Stimulated activated CD8-positive, alpha-beta memory T cell treated with anti-CD3 and anti-CD28 coated beads, Interleukin-12 subunit alpha, Interleukin-12 subunit beta, amount 100 ng/mL, for 24 hours (primary cell): Measurements from ENCODE around the gene GDF15.
A peak's percentile ranks its signal among the peaks of the same experiment; 100 is the strongest.

ENCODE experiments used
- DNase-seq: peaks from one replicate; pipeline ENCODE4 v3.0.0-alpha.2; 2020; ENCODE audit errors: extremely low read depth

Gene GDF15

GRCh38 chr19:18418483-18419194, 32.7 kb downstream of the GDF15 start:
- no peak for DNase-seq

- no peak for DNase-seq
These were observed 33.3 kb downstream of the GDF15 start, which contains the start of gene SSBP4 for GRCh38 chr19:18419195-18419698. Gene SSBP4 (plus strand): TSS chr19:18419398. CDS start chr19:18419649, 251 bp downstream.

GRCh38 chr19:18419699-18420460, 33.9 kb downstream of the GDF15 start:
- no peak for DNase-seq

- no peak for DNase-seq
These were observed 35.0 kb downstream of the GDF15 start for GRCh38 chr19:18420930-18421329.

GRCh38 chr19:18421371-18421959, 35.5 kb downstream of the GDF15 start:
- no peak for DNase-seq

- DNase-seq = no peak
These were observed 36.7 kb downstream of the GDF15 start for GRCh38 chr19:18422530-18423191.

- DNase-seq = no peak
These were observed 37.5 kb downstream of the GDF15 start for GRCh38 chr19:18423258-18424020.

GRCh38 chr19:18424122-18424889, 38.3 kb downstream of the GDF15 start:
- no peak for DNase-seq

GRCh38 chr19:18424890-18425514, 39.0 kb downstream of the GDF15 start:
- DNase-seq = no peak

- no peak for DNase-seq
These were observed 39.8 kb downstream of the GDF15 start for GRCh38 chr19:18425515-18426415.

GRCh38 chr19:18426416-18426767, 40.4 kb downstream of the GDF15 start:
- no peak for DNase-seq

GRCh38 chr19:18427080-18427742, 41.3 kb downstream of the GDF15 start:
- DNase-seq = no peak

GRCh38 chr19:18427743-18428113, 41.8 kb downstream of the GDF15 start:
- no peak for DNase-seq

GRCh38 chr19:18428173-18428786, 42.3 kb downstream of the GDF15 start:
- no peak for DNase-seq

- DNase-seq = peak; percentile 60
These were observed 43.1 kb downstream of the GDF15 start for GRCh38 chr19:18428787-18429674.

GRCh38 chr19:18429717-18430416, 43.9 kb downstream of the GDF15 start:
- DNase-seq = no peak
